HepG2 (cell line): ENCODE data around the gene HOXA10. TPM values are rescaled to one million over a fixed set of nuclear protein-coding genes. Genes with fewer than 3 reads are reported as not detected.

Source experiments
- BCL6 ChIP-seq: IDR thresholded peaks from 2 replicates; pipeline ENCODE4 v1.6.1; 2016; ENCODE audit warnings: missing genetic modification reagents, missing compliant biosample characterization
- FOSL2 ChIP-seq: sonication (generic); formaldehyde crosslinking; IDR thresholded peaks from 2 replicates; pipeline ENCODE4 v1.4.0; 2020; ENCODE audit warnings: missing genetic modification reagents
- IKZF1 ChIP-seq: fragments of 450-650 bp; IDR thresholded peaks from 2 replicates; pipeline ENCODE4 v1.7.1; 2016
- MYC ChIP-seq: sonication (generic); formaldehyde crosslinking; IDR thresholded peaks from 2 replicates; pipeline ENCODE4 v1.9.0; 2021; ENCODE audit warnings: missing genetic modification reagents, borderline replicate concordance
- POLR2A ChIP-seq, 2 experiments: IDR thresholded peaks; 2 replicates each; pipeline ENCODE4 v1.6.1; 2011; ENCODE audit warnings: low read depth in 2 of 2, low read length in 2 of 2, mild to moderate bottlenecking in 1 of 2, moderate library complexity in 1 of 2; ENCODE audit not compliant: insufficient read depth in 1 of 2
- TBX2 ChIP-seq: sonication (generic); formaldehyde crosslinking; IDR thresholded peaks from 2 replicates; pipeline ENCODE4 v1.5.0; 2020; ENCODE audit warnings: missing genetic modification reagents, mild to moderate bottlenecking, borderline replicate concordance
- TEAD2 ChIP-seq: sonication (generic); formaldehyde crosslinking; IDR thresholded peaks from 2 replicates; pipeline ENCODE4 v1.9.0; 2021; ENCODE audit warnings: missing genetic modification reagents
- TEAD3 ChIP-seq: optimal IDR thresholded peaks from 2 replicates; pipeline ENCODE3; 2016; ENCODE audit warnings: borderline replicate concordance
- TP53 ChIP-seq: sonication (generic); formaldehyde crosslinking; conservative IDR thresholded peaks from 2 replicates; pipeline ENCODE4 v1.4.0; 2020; ENCODE audit warnings: missing genetic modification reagents
- XBP1 ChIP-seq: sonication (generic); formaldehyde crosslinking; IDR thresholded peaks from 2 replicates; pipeline ENCODE4 v1.5.0; 2020; ENCODE audit warnings: missing genetic modification reagents
- ZBTB8A ChIP-seq: sonication (generic); formaldehyde crosslinking; IDR thresholded peaks from 2 replicates; pipeline ENCODE4 v1.4.0; 2020; ENCODE audit warnings: mild to moderate bottlenecking, low read depth, missing genetic modification reagents, borderline replicate concordance
- ZFX ChIP-seq: sonication (generic); formaldehyde crosslinking; IDR thresholded peaks from 2 replicates; pipeline ENCODE4 v1.4.0; 2020; ENCODE audit warnings: mild to moderate bottlenecking, low read depth, missing genetic modification reagents, moderate library complexity
- ZNF10 ChIP-seq: sonication (generic); formaldehyde crosslinking; IDR thresholded peaks from 2 replicates; pipeline ENCODE4 v1.4.0; 2020; ENCODE audit warnings: mild to moderate bottlenecking, low read depth, missing genetic modification reagents, borderline replicate concordance
- ZNF124 ChIP-seq: sonication (generic); formaldehyde crosslinking; IDR thresholded peaks from 2 replicates; pipeline ENCODE4 v1.4.0; 2020; ENCODE audit warnings: missing genetic modification reagents
- ZNF605 ChIP-seq: sonication (generic); formaldehyde crosslinking; IDR thresholded peaks from 2 replicates; pipeline ENCODE4 v1.8.0; 2022; ENCODE audit warnings: mild to moderate bottlenecking, missing genetic modification reagents
- polyA plus RNA-seq, 8 experiments: library from polyadenylated mRNA; depleted of rRNA in 3 of 8; stranded (reverse) in 7 of 8; unstranded in 1 of 8; fragments of >200 nt; fragmentation: Illumina TruSeq in 4 of 8; extraction: Trizol in 4 of 8; gene quantifications; 2 replicates each; pipeline versions ENCODE4 v1.2.1 to v1.2.3, GENCODE V29; 2011 to 2016; ENCODE audit warnings: low read depth in 4 of 8, missing spikeins in 1 of 8, mixed read lengths in 1 of 8; ENCODE audit not compliant: insufficient read depth in 1 of 8
- total RNA-seq, 5 experiments: library from RNA; depleted of rRNA; stranded (reverse); fragments of >200 nt; fragmentation: Illumina TruSeq; extraction: Trizol; gene quantifications; 2 replicates each; pipeline ENCODE4 v1.2.3, GENCODE V29; 2016; ENCODE audit warnings: low read depth in 1 of 5
- TF ChIP-seq, protein P1 (sequence below): sonication (generic); formaldehyde crosslinking; IDR thresholded peaks from 2 replicates; pipeline ENCODE4 v1.5.0; 2020; ENCODE audit warnings: mild to moderate bottlenecking, missing genetic modification reagents, borderline replicate concordance
- TF ChIP-seq, protein P2 (sequence below): sonication (generic); formaldehyde crosslinking; IDR thresholded peaks from 2 replicates; pipeline ENCODE4 v1.4.0; 2020; ENCODE audit warnings: missing genetic modification reagents, low read depth, mild to moderate bottlenecking, borderline replicate concordance
- TF ChIP-seq, protein P3 (sequence below): IDR thresholded peaks from 2 replicates; pipeline ENCODE4 v1.6.1; 2016
- TF ChIP-seq, protein P4 (sequence below): IDR thresholded peaks from 2 replicates; pipeline ENCODE4 v1.6.1; 2016; ENCODE audit warnings: low read depth, borderline replicate concordance
- TF ChIP-seq, protein P5 (sequence below): sonication (generic); formaldehyde crosslinking; IDR thresholded peaks from 2 replicates; pipeline ENCODE4 v1.8.0; 2022; ENCODE audit warnings: missing genetic modification reagents, mild to moderate bottlenecking, borderline replicate concordance
- TF ChIP-seq, protein P6 (sequence below): sonication (generic); formaldehyde crosslinking; IDR thresholded peaks from 2 replicates; pipeline ENCODE4 v1.5.1; 2020; ENCODE audit warnings: missing genetic modification reagents, mild to moderate bottlenecking, borderline replicate concordance

The HOXA10 gene
- total and polyA plus RNA-seq, 2 of the 13 experiments (the other 11 are each of a cell fraction or from before 2014, with no cell fraction given), result not detected

DNA sequence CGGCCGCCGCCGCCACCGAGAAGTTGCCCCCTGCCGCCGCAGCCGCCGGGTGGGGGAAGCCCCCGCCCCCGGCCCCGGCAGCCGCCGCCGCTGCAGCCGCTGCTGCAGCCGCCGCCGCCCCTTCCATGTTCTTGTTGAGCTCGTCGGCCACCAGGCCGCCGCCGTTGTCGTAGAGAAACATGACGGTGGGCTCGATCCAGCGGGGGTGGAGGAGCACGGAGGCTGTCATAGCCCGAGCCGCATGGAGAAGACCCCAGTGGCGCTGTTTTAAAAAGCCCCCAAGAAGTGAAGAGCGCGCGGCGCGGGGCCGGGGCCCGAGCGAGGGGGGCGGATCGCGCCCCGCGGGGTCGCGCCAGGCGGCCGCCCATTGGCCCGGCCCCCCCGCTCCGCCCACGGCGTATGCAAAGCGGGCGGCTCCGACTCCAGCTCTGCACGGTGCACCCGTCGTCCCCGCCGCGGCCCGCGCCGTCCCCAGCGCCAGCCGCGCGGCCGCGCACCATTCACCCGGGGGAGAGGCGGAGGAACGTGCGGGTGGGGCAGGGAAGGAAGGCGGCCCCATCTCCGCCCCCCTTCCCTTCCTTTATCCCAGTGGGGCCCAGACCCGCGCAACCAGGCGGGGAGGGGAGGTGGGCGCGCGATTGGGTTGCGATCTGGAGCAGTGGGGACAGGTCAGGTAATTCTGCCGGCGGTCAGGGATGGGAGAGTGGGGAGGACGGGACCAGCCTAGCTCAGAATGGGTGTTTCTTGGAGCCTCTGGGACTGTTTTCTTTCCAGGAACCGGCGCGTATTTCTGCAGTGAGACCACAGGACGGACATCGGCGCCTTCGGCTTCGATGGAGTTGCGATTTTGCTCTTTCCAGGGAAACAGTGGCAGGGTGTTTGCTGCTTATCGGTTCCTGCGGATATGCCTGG, 26.0 kb upstream of the HOXA10 start, which contains the start of gene HOXA13 (continued):
- TF ChIP-seq, protein P1, sequence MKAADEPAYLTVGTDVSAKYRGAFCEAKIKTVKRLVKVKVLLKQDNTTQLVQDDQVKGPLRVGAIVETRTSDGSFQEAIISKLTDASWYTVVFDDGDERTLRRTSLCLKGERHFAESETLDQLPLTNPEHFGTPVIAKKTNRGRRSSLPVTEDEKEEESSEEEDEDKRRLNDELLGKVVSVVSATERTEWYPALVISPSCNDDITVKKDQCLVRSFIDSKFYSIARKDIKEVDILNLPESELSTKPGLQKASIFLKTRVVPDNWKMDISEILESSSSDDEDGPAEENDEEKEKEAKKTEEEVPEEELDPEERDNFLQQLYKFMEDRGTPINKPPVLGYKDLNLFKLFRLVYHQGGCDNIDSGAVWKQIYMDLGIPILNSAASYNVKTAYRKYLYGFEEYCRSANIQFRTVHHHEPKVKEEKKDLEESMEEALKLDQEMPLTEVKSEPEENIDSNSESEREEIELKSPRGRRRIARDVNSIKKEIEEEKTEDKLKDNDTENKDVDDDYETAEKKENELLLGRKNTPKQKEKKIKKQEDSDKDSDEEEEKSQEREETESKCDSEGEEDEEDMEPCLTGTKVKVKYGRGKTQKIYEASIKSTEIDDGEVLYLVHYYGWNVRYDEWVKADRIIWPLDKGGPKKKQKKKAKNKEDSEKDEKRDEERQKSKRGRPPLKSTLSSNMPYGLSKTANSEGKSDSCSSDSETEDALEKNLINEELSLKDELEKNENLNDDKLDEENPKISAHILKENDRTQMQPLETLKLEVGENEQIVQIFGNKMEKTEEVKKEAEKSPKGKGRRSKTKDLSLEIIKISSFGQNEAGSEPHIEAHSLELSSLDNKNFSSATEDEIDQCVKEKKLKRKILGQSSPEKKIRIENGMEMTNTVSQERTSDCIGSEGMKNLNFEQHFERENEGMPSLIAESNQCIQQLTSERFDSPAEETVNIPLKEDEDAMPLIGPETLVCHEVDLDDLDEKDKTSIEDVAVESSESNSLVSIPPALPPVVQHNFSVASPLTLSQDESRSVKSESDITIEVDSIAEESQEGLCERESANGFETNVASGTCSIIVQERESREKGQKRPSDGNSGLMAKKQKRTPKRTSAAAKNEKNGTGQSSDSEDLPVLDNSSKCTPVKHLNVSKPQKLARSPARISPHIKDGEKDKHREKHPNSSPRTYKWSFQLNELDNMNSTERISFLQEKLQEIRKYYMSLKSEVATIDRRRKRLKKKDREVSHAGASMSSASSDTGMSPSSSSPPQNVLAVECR, result no peak
- TF ChIP-seq TBX2 (CRISPR knock-in tag), result peak; percentile 45; the same call in 1 of the 2 replicates
- no peak for TF ChIP-seq TP53 (CRISPR knock-in tag)
- TF ChIP-seq, protein P2, sequence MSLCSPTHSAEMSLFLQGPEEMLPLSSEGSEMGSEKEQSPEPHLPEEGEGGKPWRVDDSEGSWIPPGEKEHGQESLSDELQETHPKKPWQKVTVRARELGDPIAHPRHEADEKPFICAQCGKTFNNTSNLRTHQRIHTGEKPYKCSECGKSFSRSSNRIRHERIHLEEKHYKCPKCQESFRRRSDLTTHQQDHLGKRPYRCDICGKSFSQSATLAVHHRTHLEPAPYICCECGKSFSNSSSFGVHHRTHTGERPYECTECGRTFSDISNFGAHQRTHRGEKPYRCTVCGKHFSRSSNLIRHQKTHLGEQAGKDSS (CRISPR knock-in tag), result no peak
- TF ChIP-seq FOSL2, result no peak
- TF ChIP-seq BCL6 (CRISPR knock-in tag), result peak; percentile 73
- no peak for TF ChIP-seq IKZF1
- TF ChIP-seq TEAD3 (CRISPR knock-in tag), result no peak
- no peak for TF ChIP-seq XBP1
- no peak for TF ChIP-seq ZBTB8A
- TF ChIP-seq ZFX (CRISPR knock-in tag), result no peak
- TF ChIP-seq, protein P3, sequence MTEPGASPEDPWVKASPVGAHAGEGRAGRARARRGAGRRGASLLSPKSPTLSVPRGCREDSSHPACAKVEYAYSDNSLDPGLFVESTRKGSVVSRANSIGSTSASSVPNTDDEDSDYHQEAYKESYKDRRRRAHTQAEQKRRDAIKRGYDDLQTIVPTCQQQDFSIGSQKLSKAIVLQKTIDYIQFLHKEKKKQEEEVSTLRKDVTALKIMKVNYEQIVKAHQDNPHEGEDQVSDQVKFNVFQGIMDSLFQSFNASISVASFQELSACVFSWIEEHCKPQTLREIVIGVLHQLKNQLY (CRISPR knock-in tag), result no peak
- TF ChIP-seq, protein P4, sequence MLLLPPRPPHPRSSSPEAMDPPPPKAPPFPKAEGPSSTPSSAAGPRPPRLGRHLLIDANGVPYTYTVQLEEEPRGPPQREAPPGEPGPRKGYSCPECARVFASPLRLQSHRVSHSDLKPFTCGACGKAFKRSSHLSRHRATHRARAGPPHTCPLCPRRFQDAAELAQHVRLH (CRISPR knock-in tag), result no peak
- TF ChIP-seq ZNF605 (CRISPR knock-in tag), result no peak
- no peak for TF ChIP-seq ZNF124 (CRISPR knock-in tag)
- TF ChIP-seq MYC (CRISPR knock-in tag), result 0 out of 2 replicates have a peak, but pooled peaks have one; percentile 25
- TF ChIP-seq, protein P5, sequence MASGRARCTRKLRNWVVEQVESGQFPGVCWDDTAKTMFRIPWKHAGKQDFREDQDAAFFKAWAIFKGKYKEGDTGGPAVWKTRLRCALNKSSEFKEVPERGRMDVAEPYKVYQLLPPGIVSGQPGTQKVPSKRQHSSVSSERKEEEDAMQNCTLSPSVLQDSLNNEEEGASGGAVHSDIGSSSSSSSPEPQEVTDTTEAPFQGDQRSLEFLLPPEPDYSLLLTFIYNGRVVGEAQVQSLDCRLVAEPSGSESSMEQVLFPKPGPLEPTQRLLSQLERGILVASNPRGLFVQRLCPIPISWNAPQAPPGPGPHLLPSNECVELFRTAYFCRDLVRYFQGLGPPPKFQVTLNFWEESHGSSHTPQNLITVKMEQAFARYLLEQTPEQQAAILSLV, result no peak
- TF ChIP-seq, protein P6, sequence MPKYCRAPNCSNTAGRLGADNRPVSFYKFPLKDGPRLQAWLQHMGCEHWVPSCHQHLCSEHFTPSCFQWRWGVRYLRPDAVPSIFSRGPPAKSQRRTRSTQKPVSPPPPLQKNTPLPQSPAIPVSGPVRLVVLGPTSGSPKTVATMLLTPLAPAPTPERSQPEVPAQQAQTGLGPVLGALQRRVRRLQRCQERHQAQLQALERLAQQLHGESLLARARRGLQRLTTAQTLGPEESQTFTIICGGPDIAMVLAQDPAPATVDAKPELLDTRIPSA (CRISPR knock-in tag), result no peak
- TF ChIP-seq POLR2A (IDR thresholded peaks at IDR 0.05; ENCODE audit: insufficient read depth in 1 of 2, low read depth in 2 of 2, low read length in 2 of 2), result no peak
- TF ChIP-seq ZNF10 (CRISPR knock-in tag), result no peak
- TF ChIP-seq TEAD2 (CRISPR knock-in tag), result no peak
